HG03095 (cell line): Measurements from ENCODE around the gene INPP5B.

Experiments used
- ATAC-seq: cut with Tn5 transposase; IDR thresholded peaks from one replicate; pipeline ENCODE4 v1.9.1; 2021; ENCODE audit warnings: moderate library complexity; ENCODE audit not compliant: unreplicated experiment

The INPP5B gene

DNA sequence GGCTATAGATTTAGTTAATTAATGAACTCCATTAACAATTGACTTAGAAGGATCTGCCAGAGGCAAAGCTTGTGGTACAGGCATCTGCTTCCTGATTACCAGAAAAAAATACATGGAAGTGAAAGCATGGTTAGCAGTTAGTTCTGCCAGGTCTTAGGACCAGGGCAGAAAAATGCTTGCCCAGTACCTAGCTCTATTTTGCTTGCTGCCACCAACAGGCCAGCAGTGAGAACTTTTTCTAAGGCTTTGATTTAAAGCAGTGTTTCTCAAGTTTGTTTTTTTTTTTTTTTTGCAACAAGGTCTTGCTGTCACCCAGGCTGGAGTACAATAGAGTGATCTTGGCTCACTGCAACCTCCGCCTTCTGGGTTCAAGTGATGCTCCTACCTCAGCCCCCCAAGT lies 71.0 kb downstream of the INPP5B start:
- no peak for ATAC-seq

DNA sequence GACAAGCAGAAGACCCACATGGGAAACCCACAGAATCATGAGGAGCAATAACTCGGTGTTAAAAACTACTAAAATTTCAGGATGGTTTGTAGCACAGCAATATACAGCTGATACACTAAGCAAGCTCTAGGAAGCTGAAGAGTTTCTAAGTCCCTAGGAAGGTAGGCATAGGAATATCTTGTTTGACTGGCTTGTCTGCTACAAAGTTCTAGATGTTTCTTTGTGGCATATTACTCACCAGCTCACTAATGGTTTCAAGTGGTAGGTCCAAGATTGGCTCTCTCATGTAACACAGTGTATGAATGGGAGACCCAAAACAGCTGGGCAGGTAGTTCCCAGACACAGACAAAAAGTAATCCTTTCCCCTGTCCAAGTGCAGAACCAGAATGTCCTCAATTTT lies 74.2 kb downstream of the INPP5B start:
- ATAC-seq = no peak

DNA sequence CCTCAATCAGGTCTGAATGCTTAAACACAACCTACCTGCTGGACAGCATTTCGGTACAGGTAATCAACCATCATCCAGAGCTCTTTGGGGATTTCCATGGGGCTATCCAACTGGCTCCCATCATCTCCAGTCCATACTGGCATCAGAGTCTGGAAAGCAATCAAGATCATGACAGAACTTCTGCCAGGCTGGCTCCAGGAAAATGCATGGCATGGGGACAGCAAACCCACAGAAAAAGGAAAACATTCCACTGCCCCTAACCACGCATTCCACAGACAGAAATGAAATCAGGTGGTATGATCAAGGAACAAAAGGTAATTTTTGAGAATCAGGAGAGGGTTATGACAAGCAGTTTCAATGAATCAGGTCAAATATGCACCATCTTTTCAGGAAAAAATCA lies 78.4 kb downstream of the INPP5B start:
- no peak for ATAC-seq

DNA sequence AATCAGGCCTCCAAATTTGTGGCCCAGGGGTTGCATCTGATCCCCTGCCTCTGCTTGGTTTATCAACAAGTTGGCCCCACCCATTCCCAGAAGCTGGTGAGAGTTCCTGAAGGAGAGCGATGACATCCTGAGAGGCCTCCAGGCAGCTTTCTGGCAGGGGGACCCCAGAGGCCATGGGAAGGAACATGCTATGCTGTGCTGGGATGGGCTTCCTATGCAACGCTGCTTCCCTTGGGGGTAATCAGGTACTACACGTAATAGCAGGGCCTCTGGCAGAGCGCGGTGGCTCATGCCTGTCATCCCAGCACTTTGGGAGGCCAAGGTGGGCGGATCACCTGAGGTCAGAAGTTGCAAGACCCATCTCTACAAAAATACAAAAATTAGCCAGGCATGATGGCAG lies 79.1 kb downstream of the INPP5B start:
- ATAC-seq = no peak

DNA sequence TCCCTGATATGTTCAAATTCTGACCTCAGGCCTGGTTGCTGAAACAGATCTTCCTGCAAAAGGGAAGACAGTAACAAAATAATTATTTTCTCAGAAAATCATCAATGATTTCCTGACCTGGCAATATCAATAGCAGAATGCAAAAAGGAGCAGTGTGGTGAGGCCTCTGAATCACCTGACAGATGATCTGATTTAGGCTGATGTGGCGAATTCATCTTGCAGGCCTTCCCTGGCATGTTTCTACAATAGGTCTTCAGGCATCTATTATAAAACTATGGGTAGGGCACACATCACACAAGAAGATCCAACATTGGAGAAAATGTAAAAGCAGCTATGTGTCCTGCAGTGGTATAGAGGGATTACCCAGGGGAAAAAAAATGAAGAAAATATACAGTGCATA lies 80.4 kb downstream of the INPP5B start:
- no peak for ATAC-seq

DNA sequence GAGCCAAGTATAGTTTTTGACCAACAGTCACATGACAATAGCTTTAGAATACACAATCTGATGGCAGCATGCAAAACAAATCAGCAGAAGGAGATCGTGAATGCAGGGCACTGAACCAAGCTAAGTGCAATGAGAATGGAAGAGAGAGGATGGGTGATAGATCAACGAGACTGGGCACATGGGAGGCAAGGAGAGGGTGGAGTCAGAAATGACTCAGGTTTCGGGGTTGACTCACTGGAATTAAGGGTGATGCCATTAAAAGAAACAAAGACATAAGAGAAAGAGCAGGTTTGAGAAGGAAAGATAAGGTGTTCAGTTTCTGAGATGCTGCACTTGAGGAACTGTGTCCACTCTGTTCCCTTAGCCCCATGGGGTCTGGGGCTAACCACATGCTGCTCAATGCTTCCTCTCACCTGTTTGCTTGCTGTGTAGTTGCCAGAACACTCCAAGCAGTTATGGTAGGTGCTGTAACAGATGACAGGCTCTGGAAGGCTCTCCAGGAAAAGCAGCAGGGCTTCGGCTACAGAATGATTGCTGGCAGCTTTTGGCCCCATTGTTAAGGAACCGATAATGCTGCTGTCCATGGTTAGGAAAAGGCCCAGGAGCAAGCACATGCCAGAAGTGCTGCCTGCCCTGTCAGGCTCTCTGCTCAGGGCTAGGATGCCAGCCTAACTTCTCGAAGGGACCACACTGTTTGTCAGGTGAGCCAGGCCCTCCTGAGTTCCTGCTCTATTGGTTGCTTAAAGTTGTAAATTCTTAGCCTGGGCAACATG lies 81.3 kb downstream of the INPP5B start:
- ATAC-seq = no peak

DNA sequence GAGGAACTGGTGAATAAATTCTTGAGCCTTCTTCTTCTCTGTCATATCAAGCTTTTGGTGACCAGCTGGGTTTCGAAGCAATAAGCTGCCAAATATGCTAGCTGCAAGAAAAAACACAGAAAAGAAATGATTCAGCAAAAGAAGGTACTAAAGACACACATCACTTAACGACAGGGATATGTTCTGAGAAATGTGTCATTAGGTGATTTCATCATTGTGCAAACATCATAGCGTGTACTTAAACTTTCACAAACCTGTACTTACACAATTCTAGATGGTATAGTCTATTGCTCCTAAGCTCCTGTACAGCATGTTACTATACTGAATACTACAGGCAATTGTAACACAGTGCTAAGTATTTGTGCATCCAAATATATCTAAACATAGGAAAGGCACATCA lies 84.5 kb downstream of the INPP5B start:
- no peak for ATAC-seq

DNA sequence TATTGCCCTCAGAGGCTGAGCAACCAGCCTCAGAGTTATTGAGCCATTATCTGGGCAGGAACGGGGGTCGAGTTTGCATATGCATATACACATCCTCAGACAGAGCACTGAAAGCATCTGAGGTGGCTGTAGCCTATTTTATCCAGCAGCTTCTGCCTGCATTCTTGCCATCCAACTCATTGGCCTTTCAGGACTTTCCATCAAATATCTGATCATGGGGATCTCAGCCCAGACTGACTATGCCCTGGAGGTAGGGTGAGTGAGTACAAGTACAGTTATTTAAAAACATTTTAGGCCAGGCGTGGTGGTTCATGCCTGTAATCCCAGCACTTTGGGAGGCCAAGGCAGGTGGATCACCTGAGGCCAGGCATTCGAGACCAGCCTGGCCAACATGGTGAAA lies 85.7 kb downstream of the INPP5B start:
- ATAC-seq = no peak

DNA sequence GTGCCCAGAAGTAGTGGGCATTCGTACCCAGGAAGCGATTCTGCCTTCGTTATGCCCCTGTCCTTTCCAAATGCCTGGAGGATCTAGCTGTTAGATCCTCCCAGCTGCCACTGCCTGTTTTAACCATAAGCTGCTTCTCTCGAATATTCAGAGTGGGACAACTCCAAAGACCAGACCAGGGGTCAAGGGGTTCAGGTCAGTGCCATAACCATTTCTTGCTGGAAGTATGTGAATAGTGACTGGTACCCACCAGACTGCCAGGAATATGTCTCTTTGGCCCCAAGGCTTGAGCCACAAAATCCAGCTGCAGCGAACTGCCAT lies 86.5 kb downstream of the INPP5B start:
- no peak for ATAC-seq

DNA sequence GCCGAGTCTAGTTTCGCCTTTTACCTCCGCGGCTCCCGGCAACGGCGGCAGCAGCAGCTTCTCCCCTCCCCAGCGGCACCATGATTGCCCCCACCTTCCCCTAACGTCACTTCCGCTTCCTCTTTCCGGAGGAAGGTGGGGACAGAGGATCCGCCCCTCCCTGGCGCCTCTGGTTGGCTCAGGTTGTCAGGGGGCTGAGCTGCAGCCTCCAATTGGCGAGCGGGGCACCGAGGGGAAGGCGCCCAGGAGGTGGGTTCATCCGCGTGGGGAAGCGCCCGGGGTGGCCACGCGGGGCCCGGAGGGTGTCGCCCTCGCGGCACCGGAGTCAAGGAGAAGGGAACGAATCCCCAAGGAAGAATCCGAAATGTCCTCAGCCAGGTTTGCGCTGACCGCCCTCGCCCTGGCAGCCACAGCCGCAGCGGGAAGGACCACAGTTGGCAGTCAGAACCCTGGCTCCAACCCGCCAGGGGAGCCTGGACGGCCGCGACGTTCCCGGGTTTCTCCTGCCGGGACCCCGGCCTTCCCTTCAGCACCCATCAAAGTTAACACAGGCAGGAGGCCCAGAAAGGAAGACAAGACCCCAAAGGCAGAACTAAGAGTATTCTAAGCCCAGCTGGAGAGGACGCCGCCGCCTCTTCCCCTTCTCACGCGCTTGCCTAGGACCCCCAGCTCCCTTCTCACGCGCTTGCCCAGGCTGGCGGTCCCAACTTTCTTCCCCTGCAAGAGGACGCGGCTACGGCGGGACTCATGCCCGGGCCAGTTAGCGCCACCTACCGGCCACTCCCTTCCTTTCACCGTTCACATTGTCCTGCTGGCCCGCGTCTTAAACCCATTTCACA lies 87.1 kb downstream of the INPP5B start, which contains the start of gene MTF1:
Gene MTF1, minus strand, starts transcription at position 86 of the 839 bp plus-strand sequence. CDS start 1,934 bp downstream, outside the sequence.
- peak; percentile 92 for ATAC-seq

DNA sequence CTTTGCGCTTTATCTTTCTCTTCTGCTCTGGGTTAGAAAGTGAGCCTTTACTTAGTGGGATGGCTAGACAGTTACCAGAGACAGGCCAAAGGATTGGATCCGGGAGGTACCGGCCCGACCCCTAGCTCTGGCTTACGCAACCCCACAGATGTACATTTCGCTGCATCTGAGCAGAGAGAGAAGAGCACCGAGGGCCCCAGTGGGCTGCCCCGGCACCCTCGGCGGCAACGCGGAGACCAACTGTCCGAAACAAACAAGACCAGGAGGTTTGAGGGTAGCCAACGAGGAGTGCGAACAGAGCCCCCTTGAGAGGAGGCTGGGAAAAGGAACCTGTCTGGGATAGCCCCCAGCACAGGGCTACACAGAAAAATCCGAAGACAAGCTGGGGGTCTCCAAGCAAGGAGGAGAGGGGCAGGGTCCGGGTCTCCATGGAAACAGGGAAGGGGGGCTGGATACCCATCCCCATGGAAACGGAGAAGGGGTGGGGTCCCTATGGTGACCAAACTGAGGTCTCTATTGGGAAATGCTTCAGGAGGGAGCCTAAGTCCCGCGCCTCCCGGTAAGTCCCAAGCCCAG lies 87.8 kb downstream of the INPP5B start:
- ATAC-seq = no peak

DNA sequence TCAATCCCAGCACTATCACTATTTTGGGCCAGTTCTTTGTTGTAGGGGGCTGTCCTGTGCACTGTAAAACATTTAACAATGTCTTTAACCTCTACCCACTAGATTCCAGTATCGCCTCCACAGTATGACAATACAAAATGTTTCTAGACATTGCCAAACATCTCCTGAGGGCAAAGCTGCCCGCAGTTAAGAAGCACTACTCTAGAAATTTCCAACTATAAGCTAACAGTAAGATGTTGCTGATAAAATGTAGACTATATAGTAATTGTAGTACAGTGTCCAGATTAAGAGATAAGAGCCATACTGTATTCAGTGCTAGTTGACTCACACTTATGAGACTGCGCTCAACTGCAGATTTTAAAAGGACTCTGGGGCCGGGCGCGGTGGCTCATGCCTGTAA lies 92.4 kb downstream of the INPP5B start:
- no peak for ATAC-seq

DNA sequence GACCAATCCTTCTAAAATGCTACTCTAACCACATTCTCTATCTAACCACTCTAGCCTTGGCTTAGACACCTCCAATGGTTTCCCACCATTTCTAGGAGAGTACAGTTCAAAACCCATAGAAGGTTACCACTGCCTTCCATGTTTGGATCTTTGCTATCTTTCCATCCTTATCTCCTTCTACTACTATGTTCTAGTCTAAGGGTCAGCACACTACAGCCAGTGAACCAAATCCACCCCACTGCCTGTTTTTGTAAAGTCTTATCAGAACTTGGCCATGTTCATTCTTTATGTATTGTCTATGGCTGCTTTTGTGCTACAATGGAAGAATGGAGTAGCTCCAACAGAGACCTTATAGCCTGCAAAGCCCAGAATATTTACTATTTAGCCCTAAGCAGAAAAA lies 93.7 kb downstream of the INPP5B start:
- no peak for ATAC-seq

DNA sequence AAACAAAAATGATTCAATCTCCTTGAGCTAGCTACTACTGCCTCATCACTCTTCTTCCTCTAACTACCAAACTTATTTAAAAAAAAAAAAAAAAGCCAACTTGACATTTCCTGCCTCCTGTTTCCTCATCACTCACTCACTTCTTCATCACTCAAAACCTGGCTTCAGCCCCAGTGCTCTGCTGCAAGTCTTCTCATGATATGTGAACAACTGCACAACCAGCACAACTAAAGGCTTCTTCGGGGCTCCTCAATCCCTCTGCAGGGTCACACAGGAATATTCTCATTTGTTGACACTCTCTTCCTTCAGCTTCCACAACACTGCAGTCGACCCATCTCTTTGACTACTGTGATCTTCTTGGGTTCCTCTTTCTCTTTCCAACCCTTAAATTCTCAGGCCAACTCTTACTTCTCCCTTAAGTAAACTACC lies 95.1 kb downstream of the INPP5B start:
- ATAC-seq = no peak

DNA sequence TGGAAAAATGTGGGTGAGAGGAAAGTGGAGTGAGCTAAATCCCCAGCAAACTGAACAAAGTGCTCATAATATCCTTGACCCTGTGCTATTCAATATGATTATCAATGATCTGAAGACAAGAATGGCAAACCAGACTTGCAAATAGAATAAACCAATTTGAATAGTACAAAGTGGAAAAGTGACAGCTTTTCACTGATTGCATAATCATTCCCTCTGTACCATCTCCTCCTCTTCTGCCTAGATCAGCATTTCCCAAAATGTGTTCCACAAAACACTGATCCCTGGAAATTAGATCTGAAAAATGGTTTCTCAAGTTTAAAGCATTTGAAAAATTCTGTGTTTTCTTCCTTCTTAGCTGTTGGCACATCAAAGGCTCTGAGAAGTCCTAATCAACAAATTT lies 95.6 kb downstream of the INPP5B start:
- no peak for ATAC-seq

DNA sequence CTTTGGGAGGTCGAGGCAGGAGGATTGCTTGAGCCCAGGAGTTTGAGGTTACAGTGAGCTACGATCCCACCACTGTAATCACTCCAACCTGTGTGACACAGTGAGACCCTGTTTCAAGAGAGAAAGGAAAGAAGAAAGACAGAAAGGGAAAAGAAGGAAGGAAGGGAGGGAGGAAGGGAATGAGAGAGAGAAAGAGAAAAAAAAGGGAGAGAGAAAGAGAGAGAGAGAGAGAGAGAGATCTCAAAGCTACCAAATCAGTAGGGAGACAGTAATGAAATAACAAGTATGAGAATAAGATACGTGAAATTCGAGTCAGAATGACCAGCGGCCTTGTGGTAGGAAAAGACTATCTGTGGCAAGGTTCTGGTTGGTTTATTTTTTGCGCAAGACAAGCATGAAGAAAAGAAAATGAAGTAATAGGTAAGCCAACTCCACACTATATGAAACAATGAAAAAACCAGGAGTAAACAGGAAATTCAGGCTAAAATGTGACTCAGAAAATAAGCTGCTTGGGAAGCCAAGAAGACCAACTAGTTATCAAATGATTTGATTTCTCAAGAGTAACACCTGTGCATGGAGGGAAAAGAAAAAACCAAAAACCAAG lies 96.4 kb downstream of the INPP5B start:
- ATAC-seq = no peak

DNA sequence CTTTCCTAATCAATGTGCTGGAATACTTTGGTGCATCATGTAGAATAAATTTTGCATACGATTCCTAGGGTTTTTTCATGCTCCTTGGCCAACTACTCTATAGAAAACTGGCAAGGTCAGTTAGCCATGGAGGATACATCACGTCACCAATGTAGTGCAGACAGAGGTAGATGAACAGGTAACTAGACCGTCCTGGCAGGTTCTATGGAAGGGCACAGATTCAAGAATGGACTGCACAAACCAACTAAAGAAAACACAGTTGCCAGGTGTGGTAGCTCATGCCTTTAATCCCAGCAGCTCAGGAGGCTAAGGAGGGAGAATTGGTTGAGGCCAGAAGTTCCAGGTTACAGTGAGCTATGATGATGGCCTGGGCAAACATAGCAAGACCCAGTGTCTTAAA lies 97.4 kb downstream of the INPP5B start:
- no peak for ATAC-seq

DNA sequence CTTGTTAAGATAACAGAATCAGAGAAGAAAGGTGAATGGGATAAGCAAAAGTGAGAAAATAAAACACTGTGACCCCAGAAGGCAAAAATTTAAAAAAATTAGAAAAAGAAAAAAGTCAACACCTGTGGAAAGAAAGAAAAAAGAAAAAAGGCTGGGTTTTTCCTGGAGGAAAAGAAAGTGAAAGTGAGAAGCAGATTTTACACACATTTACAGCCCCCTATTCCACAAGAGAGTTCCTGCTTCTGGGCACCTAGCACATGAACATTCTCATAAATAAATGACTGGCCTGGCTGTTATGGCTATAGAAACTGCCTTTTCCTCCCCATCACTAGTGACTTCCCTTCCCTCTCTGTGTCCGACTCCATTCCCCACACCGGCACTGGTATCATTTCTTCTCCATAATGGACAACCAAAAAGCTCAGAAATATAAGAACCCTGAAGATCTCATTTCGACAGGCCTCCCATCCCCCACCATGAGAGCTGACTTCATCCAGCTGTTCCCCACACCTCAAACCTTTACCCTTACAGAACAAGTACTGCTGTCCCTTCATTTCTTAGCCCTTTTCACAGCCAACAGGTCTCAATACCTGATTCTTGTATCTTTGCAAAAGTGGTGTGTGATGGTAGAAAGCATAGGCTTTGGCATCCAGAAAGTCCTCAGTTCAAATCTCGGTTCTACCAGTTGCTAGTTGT lies 100.1 kb downstream of the INPP5B start:
- no peak for ATAC-seq

DNA sequence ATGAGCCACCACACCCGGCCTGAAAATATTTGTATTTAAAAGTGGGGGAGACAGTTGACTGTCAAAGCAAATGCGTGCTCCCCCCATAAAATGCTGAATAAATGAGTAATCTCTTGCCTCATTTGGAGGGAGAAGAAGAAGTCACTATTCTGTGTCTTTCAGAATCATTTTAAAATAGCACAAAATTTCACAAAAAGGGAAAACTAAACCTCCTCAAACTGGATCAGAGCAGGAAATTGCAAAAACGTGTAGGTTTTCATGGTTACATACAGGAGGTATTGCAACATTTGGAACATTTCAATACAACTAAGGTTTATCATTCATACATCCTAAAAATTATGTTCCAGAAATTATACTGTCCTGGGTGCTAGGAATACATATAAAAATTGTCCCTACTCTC lies 101.1 kb downstream of the INPP5B start:
- ATAC-seq = no peak

DNA sequence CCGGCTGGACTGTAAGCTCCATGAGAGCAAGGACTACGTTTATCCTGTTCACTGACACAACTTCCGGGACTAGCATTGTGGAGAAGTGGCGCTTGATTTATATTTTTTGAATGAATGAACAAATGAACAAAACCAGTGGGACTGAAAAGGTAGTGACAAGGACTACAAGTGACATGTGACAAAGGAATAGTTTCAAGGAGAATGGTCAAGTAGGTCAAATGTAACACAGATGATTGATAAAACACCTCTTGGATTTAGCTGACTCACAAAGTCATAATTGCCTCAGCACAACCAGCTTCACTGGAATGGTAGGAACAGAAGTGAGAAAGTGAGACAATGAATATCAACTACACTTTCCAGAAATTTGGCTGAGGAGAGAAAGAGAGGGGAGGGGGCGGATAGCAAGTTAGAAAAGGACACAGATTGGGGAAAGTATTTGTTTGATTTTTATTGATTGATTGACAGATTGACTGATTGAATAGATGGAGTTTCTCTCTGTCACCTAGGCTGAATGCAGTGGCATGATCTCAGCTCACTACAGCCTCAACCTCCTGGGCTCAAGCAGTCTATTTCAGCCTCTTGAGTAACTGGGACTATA lies 101.7 kb downstream of the INPP5B start:
- no peak for ATAC-seq

DNA sequence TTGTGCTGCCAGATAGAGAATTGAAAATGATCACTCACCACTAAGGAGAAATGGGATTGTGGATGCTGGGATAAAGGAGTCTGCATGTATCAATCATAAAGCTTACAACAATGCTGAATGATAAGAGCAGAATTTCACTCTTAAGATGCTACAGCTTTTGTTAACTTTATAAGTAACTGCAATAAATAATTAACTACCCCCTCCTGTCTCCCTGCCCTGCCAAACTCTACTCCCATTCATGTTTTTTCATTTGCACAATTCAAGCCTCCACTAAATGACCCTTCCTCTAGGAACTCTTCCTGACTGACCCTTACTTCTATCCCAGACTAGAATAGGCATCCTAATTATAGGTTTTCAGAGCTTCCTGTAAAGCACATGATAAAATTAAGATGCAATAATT lies 102.3 kb downstream of the INPP5B start:
- no peak for ATAC-seq
